ENCODE data around the gene CLN5.

- TF ChIP-seq, protein P1, sequence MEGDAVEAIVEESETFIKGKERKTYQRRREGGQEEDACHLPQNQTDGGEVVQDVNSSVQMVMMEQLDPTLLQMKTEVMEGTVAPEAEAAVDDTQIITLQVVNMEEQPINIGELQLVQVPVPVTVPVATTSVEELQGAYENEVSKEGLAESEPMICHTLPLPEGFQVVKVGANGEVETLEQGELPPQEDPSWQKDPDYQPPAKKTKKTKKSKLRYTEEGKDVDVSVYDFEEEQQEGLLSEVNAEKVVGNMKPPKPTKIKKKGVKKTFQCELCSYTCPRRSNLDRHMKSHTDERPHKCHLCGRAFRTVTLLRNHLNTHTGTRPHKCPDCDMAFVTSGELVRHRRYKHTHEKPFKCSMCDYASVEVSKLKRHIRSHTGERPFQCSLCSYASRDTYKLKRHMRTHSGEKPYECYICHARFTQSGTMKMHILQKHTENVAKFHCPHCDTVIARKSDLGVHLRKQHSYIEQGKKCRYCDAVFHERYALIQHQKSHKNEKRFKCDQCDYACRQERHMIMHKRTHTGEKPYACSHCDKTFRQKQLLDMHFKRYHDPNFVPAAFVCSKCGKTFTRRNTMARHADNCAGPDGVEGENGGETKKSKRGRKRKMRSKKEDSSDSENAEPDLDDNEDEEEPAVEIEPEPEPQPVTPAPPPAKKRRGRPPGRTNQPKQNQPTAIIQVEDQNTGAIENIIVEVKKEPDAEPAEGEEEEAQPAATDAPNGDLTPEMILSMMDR (conservative IDR thresholded peaks at IDR 0.05; ENCODE audit: low read depth in 2 of 2), result no peak
- TF ChIP-seq POLR2AphosphoS5 (IDR thresholded peaks at IDR 0.05; ENCODE audit: low read depth) (no peak), CREB1 (CRISPR knock-in tag; IDR thresholded peaks at IDR 0.05; ENCODE audit: low read depth) (no peak)
- TF ChIP-seq, protein P2, sequence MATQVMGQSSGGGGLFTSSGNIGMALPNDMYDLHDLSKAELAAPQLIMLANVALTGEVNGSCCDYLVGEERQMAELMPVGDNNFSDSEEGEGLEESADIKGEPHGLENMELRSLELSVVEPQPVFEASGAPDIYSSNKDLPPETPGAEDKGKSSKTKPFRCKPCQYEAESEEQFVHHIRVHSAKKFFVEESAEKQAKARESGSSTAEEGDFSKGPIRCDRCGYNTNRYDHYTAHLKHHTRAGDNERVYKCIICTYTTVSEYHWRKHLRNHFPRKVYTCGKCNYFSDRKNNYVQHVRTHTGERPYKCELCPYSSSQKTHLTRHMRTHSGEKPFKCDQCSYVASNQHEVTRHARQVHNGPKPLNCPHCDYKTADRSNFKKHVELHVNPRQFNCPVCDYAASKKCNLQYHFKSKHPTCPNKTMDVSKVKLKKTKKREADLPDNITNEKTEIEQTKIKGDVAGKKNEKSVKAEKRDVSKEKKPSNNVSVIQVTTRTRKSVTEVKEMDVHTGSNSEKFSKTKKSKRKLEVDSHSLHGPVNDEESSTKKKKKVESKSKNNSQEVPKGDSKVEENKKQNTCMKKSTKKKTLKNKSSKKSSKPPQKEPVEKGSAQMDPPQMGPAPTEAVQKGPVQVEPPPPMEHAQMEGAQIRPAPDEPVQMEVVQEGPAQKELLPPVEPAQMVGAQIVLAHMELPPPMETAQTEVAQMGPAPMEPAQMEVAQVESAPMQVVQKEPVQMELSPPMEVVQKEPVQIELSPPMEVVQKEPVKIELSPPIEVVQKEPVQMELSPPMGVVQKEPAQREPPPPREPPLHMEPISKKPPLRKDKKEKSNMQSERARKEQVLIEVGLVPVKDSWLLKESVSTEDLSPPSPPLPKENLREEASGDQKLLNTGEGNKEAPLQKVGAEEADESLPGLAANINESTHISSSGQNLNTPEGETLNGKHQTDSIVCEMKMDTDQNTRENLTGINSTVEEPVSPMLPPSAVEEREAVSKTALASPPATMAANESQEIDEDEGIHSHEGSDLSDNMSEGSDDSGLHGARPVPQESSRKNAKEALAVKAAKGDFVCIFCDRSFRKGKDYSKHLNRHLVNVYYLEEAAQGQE (IDR thresholded peaks at IDR 0.05; ENCODE audit: unreplicated experiment), result no peak
These were observed 36.7 kb upstream of the CLN5 start for GRCh38 chr13:76955193-76955592.

Data from GM23338 (cell line).